ENCODE data around the gene PPFIBP2. TPM values are rescaled to one million over a fixed set of nuclear protein-coding genes. Genes with fewer than 3 reads are reported as not detected.

PPFIBP2 gene
- total and polyA plus RNA-seq, 2 of the 13 experiments (the other 11 are each of a cell fraction or from before 2014, with no cell fraction given) = 15.0 to 52.5 TPM

GRCh38 chr11:7651140-7651551, 137.3 kb downstream of the PPFIBP2 start:
- BruUV-seq (replicated peaks) = no TSS peak
- CTCF ChIA-PET (ENCODE audit: low intra/inter-chr PET ratio, low total read pairs) = no interaction called here
- DNase-seq (ENCODE audit: low spot score) (no peak), ATAC-seq (no peak), FAIRE-seq (no peak)
- Histone ChIP-seq H3K9me3 (ENCODE audit: low read length) (no peaks in the 10 kb centered on the region), H3K79me2 (ENCODE audit: insufficient read depth, low read length) (no peaks in the 10 kb centered on the region), H3K4me3 (replicated peaks in 1 of 3; ENCODE audit: insufficient read depth in 1 of 3, low read depth in 2 of 3, low read length in 3 of 3) (no peak overlapping the region), H3K36me3 (replicated peaks in 1 of 2; ENCODE audit: control insufficient read depth in 1 of 2, insufficient read depth in 2 of 2, low read length in 2 of 2) (peaks cover 37 to 76% of the 10 kb centered on the region in 2 experiments), H2AFZ (ENCODE audit: low read length) (no peak overlapping the region), H3K27ac (ENCODE audit: extremely low read length, insufficient read depth, low read length) (no peak overlapping the region), H4K20me1 (ENCODE audit: insufficient read depth, low read length) (no peaks in the 10 kb centered on the region), H3K9ac (ENCODE audit: insufficient read depth, low read depth, low read length) (no peak overlapping the region), H3K4me2 (ENCODE audit: low read depth, low read length) (no peak overlapping the region), H3K4me1 (ENCODE audit: insufficient read depth, low read length) (peaks cover 18% of the 10 kb centered on the region), H3K27me3 (ENCODE audit: control insufficient read depth in 1 of 2, insufficient read depth in 2 of 2, low read length in 2 of 2) (no peaks in the 10 kb centered on the region)
- in situ Hi-C loops (cut with HindIII; ENCODE audit: extremely low pct_ligation_motif_present, low pct_unique_long_range_greater_than_20kb) = loop anchor here (5.0 kb wide), 1 partner anchor 79 kb away; no protein-coding TSS in a partner anchor
- 95% methylated on average over 5 of the region's 5 CpGs for WGBS (ENCODE audit: low lambda C conversion rate)
- TF ChIP-seq ZBTB25 (CRISPR knock-in tag; IDR thresholded peaks at IDR 0.05) = no peak
- POLR2A ChIA-PET = no interaction called here
- intact Hi-C loops (cut with micrococcal nuclease; ENCODE audit: unreplicated experiment) = no loop called here

GRCh38 chr11:7651700-7652099, 137.9 kb downstream of the PPFIBP2 start:
- Histone ChIP-seq H3K4me3 (replicated peaks in 1 of 3; ENCODE audit: insufficient read depth in 1 of 3, low read depth in 2 of 3, low read length in 3 of 3) (no peak overlapping the region), H3K79me2 (ENCODE audit: insufficient read depth, low read length) (no peaks in the 10 kb centered on the region), H3K36me3 (replicated peaks in 1 of 2; ENCODE audit: control insufficient read depth in 1 of 2, insufficient read depth in 2 of 2, low read length in 2 of 2) (peaks cover 37 to 76% of the 10 kb centered on the region in 2 experiments), H3K27me3 (ENCODE audit: control insufficient read depth in 1 of 2, insufficient read depth in 2 of 2, low read length in 2 of 2) (no peaks in the 10 kb centered on the region), H2AFZ (ENCODE audit: low read length) (no peak overlapping the region), H3K4me2 (ENCODE audit: low read depth, low read length) (no peak overlapping the region), H4K20me1 (ENCODE audit: insufficient read depth, low read length) (no peaks in the 10 kb centered on the region), H3K4me1 (ENCODE audit: insufficient read depth, low read length) (peaks cover 24% of the 10 kb centered on the region), H3K9me3 (ENCODE audit: low read length) (no peaks in the 10 kb centered on the region), H3K27ac (ENCODE audit: extremely low read length, insufficient read depth, low read length) (no peak overlapping the region), H3K9ac (ENCODE audit: insufficient read depth, low read depth, low read length) (no peak overlapping the region)
- no peak for FAIRE-seq
- no TSS peak for BruUV-seq (replicated peaks)
- POLR2A ChIA-PET = no interaction called here
- WGBS (ENCODE audit: low lambda C conversion rate) = 97% methylated on average over 9 of the region's 9 CpGs
- intact Hi-C loops (cut with micrococcal nuclease; ENCODE audit: unreplicated experiment) = no loop called here
- CTCF ChIA-PET (ENCODE audit: low intra/inter-chr PET ratio, low total read pairs) = no interaction called here
- no peak for DNase-seq (ENCODE audit: low spot score)
- in situ Hi-C loops (cut with HindIII; ENCODE audit: extremely low pct_ligation_motif_present, low pct_unique_long_range_greater_than_20kb) = loop anchor here (5.0 kb wide), 1 partner anchor 79 kb away; no protein-coding TSS in a partner anchor
- no peak for ATAC-seq
- no peak for TF ChIP-seq CBX5 (CRISPR knock-in tag; IDR thresholded peaks at IDR 0.05; ENCODE audit: borderline replicate concordance)
- no peak for TF ChIP-seq ZNF318 (CRISPR knock-in tag; IDR thresholded peaks at IDR 0.05)
- TF ChIP-seq ZBTB33 (CRISPR knock-in tag; IDR thresholded peaks at IDR 0.05) = no peak
- TF ChIP-seq SMYD3 (CRISPR knock-in tag; IDR thresholded peaks at IDR 0.05) = no peak
- TF ChIP-seq ZNF12 (CRISPR knock-in tag; IDR thresholded peaks at IDR 0.05) = no peak
- TF ChIP-seq ZFP41 (CRISPR knock-in tag; IDR thresholded peaks at IDR 0.05; ENCODE audit: borderline replicate concordance) = no peak
